IPS DF 6.9 (cell line): ENCODE data around the gene LAMTOR4.
A peak's percentile ranks its signal among the peaks of the same experiment; 100 is the strongest.

Experiments used
- DNase-seq: peaks from one replicate; pipeline ENCODE4 v3.0.0-alpha.2; 2013; ENCODE audit warnings: low read depth, low spot score
- H3K27ac ChIP-seq: one replicate; pipeline ENCODE4 v1.5.1; 2013; ENCODE audit warnings: low read length, control low read depth
- H3K27me3 ChIP-seq: 2 replicates; pipeline ENCODE4 v1.6.1; 2013; ENCODE audit warnings: mild to moderate bottlenecking, low read length; ENCODE audit not compliant: control insufficient read depth, insufficient read depth
- H3K36me3 ChIP-seq: 2 replicates; pipeline ENCODE4 v1.6.1; 2013; ENCODE audit warnings: low read length; ENCODE audit not compliant: control insufficient read depth, insufficient read depth
- H3K4me1 ChIP-seq: 2 replicates; pipeline ENCODE4 v1.6.1; 2013; ENCODE audit warnings: low read length; ENCODE audit not compliant: control insufficient read depth, insufficient read depth
- H3K4me3 ChIP-seq: 2 replicates; pipeline ENCODE4 v1.5.1; 2013; ENCODE audit warnings: mild to moderate bottlenecking, low read length
- H3K9me3 ChIP-seq: 2 replicates; pipeline ENCODE4 v1.6.1; 2013; ENCODE audit warnings: low read length, inconsistent platforms; ENCODE audit not compliant: control insufficient read depth, insufficient read depth
- WGBS: extraction: QIAGEN DNeasy Blood & Tissue Kit; methylation state at CpG from one replicate; pipeline ENCODE4 v1.1.7; 2013; ENCODE audit warnings: mixed read lengths, missing lambda C conversion rate; ENCODE audit not compliant: insufficient read length, insufficient coverage; 5-methylcytosine and 5-hydroxymethylcytosine counted together

Gene LAMTOR4

GRCh38 chr7:100163006-100163531 is 14.4 kb downstream of the LAMTOR4 start:
- Histone ChIP-seq H3K36me3 (no peaks in the 10 kb centered on the region), H3K9me3 (no peaks in the 10 kb centered on the region), H3K4me3 (no peak overlapping the region), H3K27ac (no peak overlapping the region), H3K4me1 (peaks cover 3% of the 10 kb centered on the region), H3K27me3 (no peaks in the 10 kb centered on the region)
- no peak for DNase-seq
- WGBS, result no CpG with 5 or more reads among the region's 6 CpGs

- Histone ChIP-seq H3K4me1 (peaks cover 3% of the 10 kb centered on the region), H3K27me3 (no peaks in the 10 kb centered on the region), H3K4me3 (no peak overlapping the region), H3K36me3 (no peaks in the 10 kb centered on the region), H3K27ac (no peak overlapping the region), H3K9me3 (no peaks in the 10 kb centered on the region)
- DNase-seq, result no peak
- no CpG with 5 or more reads among the region's 5 CpGs for WGBS
Measured at GRCh38 chr7:100163871-100164270, 15.2 kb downstream of the LAMTOR4 start.

- H3K27ac ChIP-seq, result no peak overlapping the region
- peaks cover 5% of the 10 kb centered on the region for H3K4me1 ChIP-seq
- WGBS, result no CpG with 5 or more reads among the region's 16 CpGs
Measured at GRCh38 chr7:100166317-100166940, 17.7 kb downstream of the LAMTOR4 start.

GRCh38 chr7:100166970-100167911 is 18.5 kb downstream of the LAMTOR4 start:
- Histone ChIP-seq H3K27me3 (no peaks in the 10 kb centered on the region), H3K27ac (no peak overlapping the region), H3K4me1 (peaks cover 5% of the 10 kb centered on the region), H3K4me3 (no peak overlapping the region; the same call in 1 of the 2 replicates), H3K36me3 (no peaks in the 10 kb centered on the region), H3K9me3 (no peaks in the 10 kb centered on the region)
- no peak for DNase-seq
- no CpG with 5 or more reads among the region's 14 CpGs for WGBS

More at GRCh38 chr7:100166317-100166940, 17.7 kb downstream of the LAMTOR4 start:
- Histone ChIP-seq H3K27me3 (no peaks in the 10 kb centered on the region), H3K4me3 (no peak overlapping the region), H3K9me3 (no peaks in the 10 kb centered on the region), H3K36me3 (no peaks in the 10 kb centered on the region)
- no peak for DNase-seq

DNA sequence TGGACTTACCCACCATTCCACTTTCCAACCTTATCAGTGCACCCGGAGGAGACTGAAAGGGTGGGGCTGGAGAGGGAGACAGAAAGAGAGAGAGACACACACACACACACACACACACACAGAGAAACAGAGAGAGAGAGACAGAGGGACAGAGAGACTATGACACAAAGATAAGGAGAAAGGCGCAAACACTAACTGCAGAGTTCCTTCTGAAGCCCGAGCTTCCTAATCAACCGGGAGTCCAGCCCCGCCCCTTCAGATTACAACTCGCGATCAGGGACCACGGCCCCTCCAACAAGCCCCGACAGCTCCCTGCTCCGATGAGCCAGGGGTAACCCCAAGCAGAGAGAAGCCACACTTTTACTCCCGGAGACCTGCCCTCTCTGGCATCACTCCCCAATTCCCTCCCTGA is 19.2 kb downstream of the LAMTOR4 start:
- WGBS, result no CpG with 5 or more reads among the region's 11 CpGs
- Histone ChIP-seq H3K4me1 (peaks cover 5% of the 10 kb centered on the region), H3K4me3 (peak overlapping the region; percentile 67; the same call in 1 of the 2 replicates), H3K36me3 (no peaks in the 10 kb centered on the region), H3K27me3 (no peaks in the 10 kb centered on the region), H3K9me3 (no peaks in the 10 kb centered on the region), H3K27ac (no peak overlapping the region)
- DNase-seq, result no peak

DNA sequence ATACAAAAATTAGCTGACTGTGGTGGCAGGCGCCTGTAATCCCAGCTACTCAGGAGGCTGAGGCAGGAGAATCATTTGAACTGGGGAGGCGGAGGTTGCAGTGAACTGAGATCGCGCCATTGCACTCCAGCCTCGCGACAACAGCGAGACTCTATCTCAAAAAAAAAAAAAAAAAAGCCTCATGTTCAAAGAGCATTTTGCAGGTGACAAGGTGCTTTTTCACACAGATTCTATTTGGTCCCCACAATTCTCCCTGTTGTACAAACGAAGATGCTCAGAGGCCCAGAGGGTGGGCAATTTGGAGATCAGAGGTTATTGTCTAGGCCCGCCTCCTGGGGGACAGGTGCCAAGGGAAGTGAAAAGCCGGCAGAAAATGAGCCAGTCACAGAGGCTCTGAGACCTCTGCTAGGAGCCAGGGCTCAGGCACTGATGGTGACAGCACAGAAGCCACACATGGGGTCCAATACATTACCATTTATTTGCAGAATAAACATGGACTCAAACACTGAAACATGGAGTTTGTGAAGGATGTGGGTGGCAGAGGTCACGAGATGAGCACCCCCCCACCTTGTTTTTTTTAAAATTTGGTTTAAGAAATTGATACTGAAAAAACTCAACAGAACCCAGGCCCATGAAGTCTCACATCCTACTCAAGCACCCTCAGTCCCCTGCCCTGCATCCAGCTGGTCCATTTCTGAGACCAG is 20.6 kb downstream of the LAMTOR4 start:
- peaks cover 5% of the 10 kb centered on the region for H3K4me1 ChIP-seq
- no CpG with 5 or more reads among the region's 11 CpGs for WGBS
- DNase-seq, result no peak
- no peaks in the 10 kb centered on the region for H3K9me3 ChIP-seq
- H3K4me3 ChIP-seq, result no peak overlapping the region
- no peak overlapping the region for H3K27ac ChIP-seq
- peaks cover 5% of the 10 kb centered on the region for H3K36me3 ChIP-seq
- H3K27me3 ChIP-seq, result no peaks in the 10 kb centered on the region

DNA sequence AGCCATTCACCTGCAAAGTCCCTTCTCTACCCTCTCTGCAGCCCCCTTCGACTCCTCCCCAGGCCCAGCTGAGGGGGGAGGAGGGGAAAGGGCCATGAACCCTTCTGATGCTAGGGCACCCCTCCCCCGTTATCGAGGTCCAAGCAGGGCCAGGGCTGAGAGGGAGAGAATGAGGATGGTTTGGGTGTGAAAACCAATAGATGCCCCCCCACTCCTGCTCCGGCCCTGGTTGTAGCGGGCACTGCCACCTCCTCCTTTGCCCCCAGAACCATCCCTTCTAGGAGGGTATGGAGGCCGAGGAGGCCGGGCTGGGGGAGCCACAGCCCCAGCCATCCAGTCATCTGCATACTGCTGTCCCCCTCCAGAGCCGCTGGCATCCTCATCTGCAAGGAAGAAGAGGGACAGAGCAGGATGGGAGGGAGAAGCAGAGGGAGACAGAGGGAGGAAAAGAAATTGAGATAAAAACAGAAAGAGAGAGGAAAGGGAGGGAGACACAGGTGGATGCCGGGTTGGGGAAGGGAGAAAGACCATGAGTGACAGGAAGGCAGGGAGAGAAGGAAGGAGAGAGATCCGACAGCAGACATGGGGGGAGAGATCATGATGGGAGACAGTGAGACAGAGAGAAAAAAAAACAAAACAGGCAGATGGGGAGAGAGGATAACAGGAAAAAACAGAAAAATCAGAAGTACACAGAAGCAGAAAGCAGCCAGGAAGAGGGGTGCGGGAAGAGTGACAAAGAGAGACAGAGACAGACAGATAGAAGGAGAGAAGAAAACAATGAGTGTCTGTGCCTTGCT is 21.6 kb downstream of the LAMTOR4 start:
- no peak for DNase-seq
- no CpG with 5 or more reads among the region's 11 CpGs for WGBS
- no peak overlapping the region for H3K27ac ChIP-seq
- no peaks in the 10 kb centered on the region for H3K27me3 ChIP-seq
- peaks cover 5% of the 10 kb centered on the region for H3K36me3 ChIP-seq
- peaks cover 5% of the 10 kb centered on the region for H3K4me1 ChIP-seq
- H3K9me3 ChIP-seq, result no peaks in the 10 kb centered on the region
- no peak overlapping the region for H3K4me3 ChIP-seq

GRCh38 chr7:100171087-100171681 is 22.5 kb downstream of the LAMTOR4 start:
- WGBS, result no CpG with 5 or more reads among the region's 61 CpGs
- no peak for DNase-seq
- no peaks in the 10 kb centered on the region for H3K9me3 ChIP-seq
- H3K36me3 ChIP-seq, result peaks cover 5% of the 10 kb centered on the region
- H3K27me3 ChIP-seq, result no peaks in the 10 kb centered on the region
- H3K4me3 ChIP-seq, result peak overlapping the region; percentile 32; the same call in 1 of the 2 replicates
- H3K27ac ChIP-seq, result no peak overlapping the region
- H3K4me1 ChIP-seq, result peaks cover 6% of the 10 kb centered on the region

- H3K9me3 ChIP-seq, result no peaks in the 10 kb centered on the region
- peak overlapping the region; percentile 32; the same call in 1 of the 2 replicates for H3K4me3 ChIP-seq
- peaks cover 7% of the 10 kb centered on the region for H3K4me1 ChIP-seq
- DNase-seq, result no peak
- no CpG with 5 or more reads among the region's 22 CpGs for WGBS
- H3K36me3 ChIP-seq, result peaks cover 5% of the 10 kb centered on the region
- no peak overlapping the region for H3K27ac ChIP-seq
- H3K27me3 ChIP-seq, result no peaks in the 10 kb centered on the region
Measured at GRCh38 chr7:100171840-100172239, 23.1 kb downstream of the LAMTOR4 start.
